ENCODE results near the gene WWTR1.

WWTR1 gene

DNA sequence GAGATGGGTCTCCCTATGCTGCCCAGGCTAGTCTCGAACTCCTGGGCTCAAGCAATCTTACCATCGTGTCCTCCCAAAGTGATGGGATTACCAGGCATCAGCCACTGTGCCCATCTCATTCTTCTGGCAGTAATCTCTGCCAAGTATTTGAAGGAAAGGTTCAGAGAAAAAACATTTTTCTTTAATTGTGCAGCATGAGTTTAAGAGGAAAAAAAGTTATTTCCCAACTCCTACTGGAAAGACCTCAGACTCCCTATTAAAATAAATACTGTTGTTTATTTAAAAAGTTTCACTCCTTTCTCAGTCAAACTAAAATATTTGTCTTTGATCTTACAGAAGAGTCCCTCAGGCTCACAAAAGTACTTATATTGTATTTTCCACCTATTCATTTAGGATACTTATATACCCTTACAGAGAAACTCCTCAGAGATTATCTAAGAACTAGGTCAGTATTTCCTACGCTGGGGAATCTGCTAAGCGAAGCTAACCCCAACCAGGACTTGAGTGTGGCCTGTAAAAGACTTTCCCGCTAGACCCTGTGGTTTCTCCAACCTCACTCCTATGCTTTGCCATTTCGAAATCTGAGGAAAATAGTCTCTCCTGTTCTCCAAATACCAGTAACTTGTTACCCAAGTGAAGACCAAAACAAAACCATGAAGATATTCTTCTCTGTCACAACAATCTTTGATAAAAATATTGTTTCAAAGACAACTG is 28.7 kb downstream of the WWTR1 start:
- H3K4me3 ChIP-seq (replicated peaks; ENCODE audit: low read depth, low read length) = no peak overlapping the region
- DNase-seq (ENCODE audit: extremely low read depth, low read depth) = no peak
- TF ChIP-seq, protein P1, sequence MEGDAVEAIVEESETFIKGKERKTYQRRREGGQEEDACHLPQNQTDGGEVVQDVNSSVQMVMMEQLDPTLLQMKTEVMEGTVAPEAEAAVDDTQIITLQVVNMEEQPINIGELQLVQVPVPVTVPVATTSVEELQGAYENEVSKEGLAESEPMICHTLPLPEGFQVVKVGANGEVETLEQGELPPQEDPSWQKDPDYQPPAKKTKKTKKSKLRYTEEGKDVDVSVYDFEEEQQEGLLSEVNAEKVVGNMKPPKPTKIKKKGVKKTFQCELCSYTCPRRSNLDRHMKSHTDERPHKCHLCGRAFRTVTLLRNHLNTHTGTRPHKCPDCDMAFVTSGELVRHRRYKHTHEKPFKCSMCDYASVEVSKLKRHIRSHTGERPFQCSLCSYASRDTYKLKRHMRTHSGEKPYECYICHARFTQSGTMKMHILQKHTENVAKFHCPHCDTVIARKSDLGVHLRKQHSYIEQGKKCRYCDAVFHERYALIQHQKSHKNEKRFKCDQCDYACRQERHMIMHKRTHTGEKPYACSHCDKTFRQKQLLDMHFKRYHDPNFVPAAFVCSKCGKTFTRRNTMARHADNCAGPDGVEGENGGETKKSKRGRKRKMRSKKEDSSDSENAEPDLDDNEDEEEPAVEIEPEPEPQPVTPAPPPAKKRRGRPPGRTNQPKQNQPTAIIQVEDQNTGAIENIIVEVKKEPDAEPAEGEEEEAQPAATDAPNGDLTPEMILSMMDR (IDR thresholded peaks at IDR 0.05; ENCODE audit: low read depth, low read length, missing control alignments) = no peak

DNA sequence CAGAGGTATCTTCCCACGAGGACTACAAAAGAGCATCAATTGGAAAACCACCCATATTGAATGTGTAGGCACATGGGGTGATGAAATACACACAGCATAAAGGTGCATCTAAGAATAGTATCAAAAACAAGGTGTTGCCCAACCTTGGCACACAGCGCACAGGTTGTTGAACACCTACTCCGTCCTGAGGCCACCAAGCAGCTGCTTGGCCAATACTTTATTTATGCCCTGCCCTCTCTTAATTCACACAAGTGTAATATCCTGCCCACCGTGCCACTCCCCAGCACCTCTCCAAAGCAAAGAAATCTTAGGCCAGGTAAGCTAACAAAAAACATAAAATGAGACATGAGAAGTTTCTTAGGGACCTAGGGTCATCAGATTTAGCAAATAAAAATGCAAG is 31.2 kb downstream of the WWTR1 start:
- no peak overlapping the region for H3K4me3 ChIP-seq (replicated peaks; ENCODE audit: low read depth, low read length)
- TF ChIP-seq, protein P1 (IDR thresholded peaks at IDR 0.05; ENCODE audit: low read depth, low read length, missing control alignments) = no peak
- DNase-seq (ENCODE audit: extremely low read depth, low read depth) = no peak

DNA sequence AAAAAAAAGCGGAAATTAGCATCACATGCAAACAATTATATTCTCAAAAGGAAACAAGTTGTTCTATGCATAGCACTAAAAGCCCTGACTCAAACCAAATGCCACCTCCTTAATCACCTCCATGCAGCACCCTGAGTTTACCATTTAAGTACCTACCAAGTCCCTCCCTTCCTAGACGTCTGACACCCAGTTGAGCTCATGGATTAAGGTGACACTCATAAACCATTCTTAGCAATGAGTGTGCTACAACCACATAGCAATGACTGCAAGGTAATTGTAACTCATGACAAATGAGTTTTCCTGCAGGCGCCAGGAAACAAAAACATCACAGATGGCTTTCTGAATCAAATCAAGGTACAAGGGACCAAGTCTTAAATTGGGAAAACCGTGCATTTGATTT is 32.0 kb downstream of the WWTR1 start:
- no peak overlapping the region for H3K4me3 ChIP-seq (replicated peaks; ENCODE audit: low read depth, low read length)
- TF ChIP-seq, protein P1 (IDR thresholded peaks at IDR 0.05; ENCODE audit: low read depth, low read length, missing control alignments) = no peak
- no peak for DNase-seq (ENCODE audit: extremely low read depth, low read depth)

DNA sequence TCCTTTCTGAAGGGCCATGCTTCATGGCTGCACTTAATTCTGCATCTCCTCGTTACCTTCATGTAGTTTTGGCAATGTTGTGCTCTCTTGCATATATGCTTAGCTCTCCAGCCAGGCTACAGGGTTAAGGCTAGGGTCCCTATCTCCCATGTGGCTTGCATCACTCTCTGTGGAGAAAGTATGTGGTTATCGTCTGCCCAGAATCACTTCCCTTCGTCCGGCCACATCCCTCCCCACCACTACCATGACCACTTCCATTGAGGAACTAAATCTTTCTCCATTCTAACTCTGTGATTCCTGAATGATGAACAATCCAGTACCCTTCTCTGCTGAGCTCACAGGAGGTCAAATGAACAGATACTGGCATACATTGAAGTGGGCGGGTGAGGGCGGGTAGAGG is 34.0 kb downstream of the WWTR1 start:
- TF ChIP-seq, protein P1 (IDR thresholded peaks at IDR 0.05; ENCODE audit: low read depth, low read length, missing control alignments) = no peak
- no peak for DNase-seq (ENCODE audit: extremely low read depth, low read depth)
- H3K4me3 ChIP-seq (replicated peaks; ENCODE audit: low read depth, low read length) = no peak overlapping the region

DNA sequence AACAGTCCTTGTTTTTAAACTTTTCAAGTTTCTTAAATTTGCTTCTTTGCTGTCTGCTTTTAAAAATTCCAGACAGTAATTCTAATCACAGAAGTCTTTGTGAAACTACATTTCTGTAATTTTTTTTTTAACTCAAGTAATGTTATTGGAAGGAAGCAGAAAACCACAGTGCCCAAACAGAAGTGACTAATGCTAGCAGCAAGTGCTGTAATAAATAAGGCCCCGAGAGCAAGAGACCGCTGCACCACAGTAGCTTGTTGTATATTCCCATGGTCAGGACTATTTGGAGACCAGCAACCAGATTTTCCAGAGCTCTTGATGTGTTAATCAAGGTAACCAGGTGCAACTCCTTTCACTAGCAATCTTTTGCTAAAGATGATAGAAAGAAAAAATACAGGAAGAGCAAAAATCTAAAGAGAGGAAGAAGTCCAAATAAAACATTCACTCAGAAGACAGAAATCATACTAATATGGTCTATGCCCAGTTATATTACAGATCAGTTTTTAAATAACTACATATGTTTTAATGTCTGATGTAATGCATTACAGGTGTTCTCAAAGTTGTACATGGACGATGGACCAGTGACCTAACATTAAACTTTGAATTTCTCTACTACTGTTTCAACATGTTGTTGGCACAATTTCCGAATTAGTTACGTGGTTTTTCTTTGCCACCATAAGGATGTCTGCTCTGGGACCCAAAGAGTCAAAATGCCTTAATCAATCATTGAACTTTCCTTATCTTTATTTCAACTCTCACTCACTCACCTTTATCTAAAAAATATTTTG is 36.4 kb downstream of the WWTR1 start:
- no peak overlapping the region for H3K4me3 ChIP-seq (replicated peaks; ENCODE audit: low read depth, low read length)
- DNase-seq (ENCODE audit: extremely low read depth, low read depth) = peak; percentile 61
- TF ChIP-seq, protein P1 (IDR thresholded peaks at IDR 0.05; ENCODE audit: low read depth, low read length, missing control alignments) = no peak

DNA sequence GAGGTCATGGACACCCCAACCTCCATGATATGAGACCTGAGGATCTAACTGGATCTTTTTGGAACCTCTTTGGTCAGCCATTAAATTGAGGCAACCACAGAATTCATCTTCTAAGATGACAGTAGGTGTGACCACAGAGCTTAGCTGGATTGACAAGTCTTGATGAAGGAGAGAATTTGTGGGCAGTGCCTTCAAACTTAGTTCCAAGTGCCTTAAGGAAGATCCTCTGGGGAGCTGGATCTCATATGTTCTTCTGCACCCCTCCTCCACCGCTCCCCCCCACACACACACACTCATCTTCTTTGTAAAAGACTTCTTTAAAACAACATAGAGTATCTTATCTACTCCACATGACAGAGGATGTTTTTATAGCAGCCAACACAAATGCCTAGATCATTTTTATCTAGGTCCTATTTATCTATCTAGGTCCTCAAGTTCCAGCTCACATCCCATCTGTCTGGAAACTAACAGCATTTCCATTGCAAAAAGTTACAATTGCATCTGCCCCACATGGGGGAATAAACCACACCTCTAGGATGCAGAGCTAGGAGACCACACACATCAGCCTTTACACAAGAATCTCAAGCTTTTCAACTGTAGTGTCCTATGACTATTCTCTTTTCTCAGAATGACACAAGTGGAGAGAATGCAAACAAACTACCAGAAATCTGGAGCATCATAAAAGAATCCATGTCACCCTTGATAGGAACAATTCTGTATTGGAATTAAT is 37.4 kb downstream of the WWTR1 start:
- DNase-seq (ENCODE audit: extremely low read depth, low read depth) = no peak
- TF ChIP-seq, protein P1 (IDR thresholded peaks at IDR 0.05; ENCODE audit: low read depth, low read length, missing control alignments) = no peak
- H3K4me3 ChIP-seq (replicated peaks; ENCODE audit: low read depth, low read length) = no peak overlapping the region
